ENCODE measurements around the gene SDR42E2. TPM values are rescaled to one million over a fixed set of nuclear protein-coding genes. Genes with fewer than 3 reads are reported as not detected.

SDR42E2 gene
- total and polyA plus RNA-seq, 2 donors (not counting 1 experiment from before 2014, with no cell fraction given), result under 0.01 TPM; not detected in 1

DNA sequence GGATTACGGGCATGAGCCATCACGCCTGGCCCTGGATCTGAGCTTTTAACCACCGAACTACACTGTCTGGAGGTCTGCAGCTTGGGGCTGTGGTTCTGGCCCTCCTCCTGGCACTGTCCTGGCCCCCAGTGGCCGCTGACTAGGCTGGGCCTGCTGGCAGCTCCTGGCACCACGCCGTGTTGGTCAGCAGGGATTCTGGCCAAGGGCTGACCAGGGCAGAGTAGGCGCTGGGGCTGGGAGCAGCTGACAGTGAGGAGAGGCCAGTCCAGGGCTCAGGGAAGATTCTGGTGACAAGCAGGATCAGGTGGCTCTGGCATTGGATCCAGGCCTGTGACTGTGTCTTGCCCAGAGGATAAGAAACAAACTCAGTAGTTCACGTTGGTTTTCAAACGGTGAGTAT, 58.4 kb downstream of the SDR42E2 start:
- Histone ChIP-seq H3K4me1 (ENCODE audit: control insufficient read depth, extremely low read depth, insufficient read depth, low read length) (peaks cover 13% of the 10 kb centered on the region), H3K27me3 (ENCODE audit: control insufficient read depth, insufficient read depth, low read length) (no peaks in the 10 kb centered on the region), H2AFZ (ENCODE audit: low read length) (no peak overlapping the region), H3K9ac (ENCODE audit: insufficient read depth, low read length) (no peak overlapping the region), H3K4me3 (replicated peaks in 1 of 4; ENCODE audit: control extremely low read depth in 1 of 4, insufficient read depth in 1 of 4, low read depth in 3 of 4, low read length in 4 of 4) (no peak overlapping the region), H4K20me1 (ENCODE audit: control insufficient read depth, extremely low read depth, insufficient read depth, low read length) (no peaks in the 10 kb centered on the region), H3K27ac (ENCODE audit: insufficient read depth, low read length) (peak overlapping the region; percentile 34), H3K4me2 (ENCODE audit: extremely low read depth, insufficient read depth, low read length) (no peak overlapping the region), H3K9me3 (ENCODE audit: control insufficient read depth, insufficient read depth, low read depth, low read length) (no peaks in the 10 kb centered on the region), H3K79me2 (ENCODE audit: control insufficient read depth, insufficient read depth, low read length) (no peaks in the 10 kb centered on the region), H3K36me3 (ENCODE audit: control insufficient read depth, insufficient read depth, low read length) (no peaks in the 10 kb centered on the region)
- DNase-seq (ENCODE audit: low read depth in 2 of 2), result no peak
- TF ChIP-seq, protein P1, sequence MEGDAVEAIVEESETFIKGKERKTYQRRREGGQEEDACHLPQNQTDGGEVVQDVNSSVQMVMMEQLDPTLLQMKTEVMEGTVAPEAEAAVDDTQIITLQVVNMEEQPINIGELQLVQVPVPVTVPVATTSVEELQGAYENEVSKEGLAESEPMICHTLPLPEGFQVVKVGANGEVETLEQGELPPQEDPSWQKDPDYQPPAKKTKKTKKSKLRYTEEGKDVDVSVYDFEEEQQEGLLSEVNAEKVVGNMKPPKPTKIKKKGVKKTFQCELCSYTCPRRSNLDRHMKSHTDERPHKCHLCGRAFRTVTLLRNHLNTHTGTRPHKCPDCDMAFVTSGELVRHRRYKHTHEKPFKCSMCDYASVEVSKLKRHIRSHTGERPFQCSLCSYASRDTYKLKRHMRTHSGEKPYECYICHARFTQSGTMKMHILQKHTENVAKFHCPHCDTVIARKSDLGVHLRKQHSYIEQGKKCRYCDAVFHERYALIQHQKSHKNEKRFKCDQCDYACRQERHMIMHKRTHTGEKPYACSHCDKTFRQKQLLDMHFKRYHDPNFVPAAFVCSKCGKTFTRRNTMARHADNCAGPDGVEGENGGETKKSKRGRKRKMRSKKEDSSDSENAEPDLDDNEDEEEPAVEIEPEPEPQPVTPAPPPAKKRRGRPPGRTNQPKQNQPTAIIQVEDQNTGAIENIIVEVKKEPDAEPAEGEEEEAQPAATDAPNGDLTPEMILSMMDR (conservative IDR thresholded peaks at IDR 0.05 in 1 of 2, IDR thresholded peaks at IDR 0.05 in 1 of 2; ENCODE audit: low read depth in 1 of 2, low read length in 2 of 2), result no peak
- TF ChIP-seq EZH2 (IDR thresholded peaks at IDR 0.05; ENCODE audit: low read length, missing control alignments), result no peak

DNA sequence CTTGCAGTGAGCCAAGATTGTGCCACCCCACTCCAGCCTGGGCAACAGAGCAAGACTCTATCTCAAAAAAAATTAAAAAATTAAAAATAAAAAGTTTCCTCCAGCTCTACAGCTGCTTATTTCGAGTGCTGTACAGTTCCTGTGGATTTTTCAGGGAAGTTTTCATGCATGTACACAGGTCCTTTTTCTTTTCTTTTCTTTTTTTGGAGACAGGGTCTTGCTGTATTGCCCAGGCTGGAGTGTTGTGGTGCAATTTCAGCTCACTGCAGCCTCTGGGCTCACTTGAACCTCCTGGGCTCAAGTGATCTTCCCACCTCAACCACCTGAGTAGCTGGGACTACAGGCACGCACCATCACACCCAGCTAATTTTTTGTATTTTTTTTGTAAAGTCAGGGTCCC, 59.7 kb downstream of the SDR42E2 start:
- Histone ChIP-seq H3K27me3 (ENCODE audit: control insufficient read depth, insufficient read depth, low read length) (no peaks in the 10 kb centered on the region), H3K79me2 (ENCODE audit: control insufficient read depth, insufficient read depth, low read length) (no peaks in the 10 kb centered on the region), H3K4me2 (ENCODE audit: extremely low read depth, insufficient read depth, low read length) (no peak overlapping the region), H3K9ac (ENCODE audit: insufficient read depth, low read length) (no peak overlapping the region), H3K9me3 (ENCODE audit: control insufficient read depth, insufficient read depth, low read depth, low read length) (no peaks in the 10 kb centered on the region), H2AFZ (ENCODE audit: low read length) (no peak overlapping the region), H3K4me3 (replicated peaks in 1 of 4; ENCODE audit: control extremely low read depth in 1 of 4, insufficient read depth in 1 of 4, low read depth in 3 of 4, low read length in 4 of 4) (no peak overlapping the region), H4K20me1 (ENCODE audit: control insufficient read depth, extremely low read depth, insufficient read depth, low read length) (no peaks in the 10 kb centered on the region), H3K36me3 (ENCODE audit: control insufficient read depth, insufficient read depth, low read length) (no peaks in the 10 kb centered on the region), H3K27ac (ENCODE audit: insufficient read depth, low read length) (no peak overlapping the region), H3K4me1 (ENCODE audit: control insufficient read depth, extremely low read depth, insufficient read depth, low read length) (peaks cover 10% of the 10 kb centered on the region)
- TF ChIP-seq, protein P1 (conservative IDR thresholded peaks at IDR 0.05 in 1 of 2, IDR thresholded peaks at IDR 0.05 in 1 of 2; ENCODE audit: low read depth in 1 of 2, low read length in 2 of 2), result no peak
- TF ChIP-seq EZH2 (IDR thresholded peaks at IDR 0.05; ENCODE audit: low read length, missing control alignments), result no peak
- no peak for DNase-seq (ENCODE audit: low read depth in 2 of 2)

DNA sequence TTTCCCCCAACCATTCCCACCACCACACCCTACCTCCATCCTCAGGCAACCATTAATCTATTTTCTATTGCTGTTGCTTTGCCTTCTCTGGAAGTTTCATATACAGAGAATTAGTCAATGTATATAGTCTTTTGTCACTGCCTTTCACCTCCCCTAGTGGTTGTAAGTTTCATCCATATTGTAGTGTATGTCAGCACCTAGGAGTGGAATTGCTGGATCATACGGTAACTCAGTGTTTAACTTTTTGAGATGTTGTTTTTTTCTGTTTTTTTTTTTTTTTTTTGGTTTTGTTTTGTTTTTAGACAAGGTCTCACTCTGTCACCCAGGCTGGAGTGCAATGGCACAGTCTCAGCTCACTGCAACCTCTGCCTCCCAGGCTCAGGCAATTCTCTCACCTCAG, 60.7 kb downstream of the SDR42E2 start:
- Histone ChIP-seq H4K20me1 (ENCODE audit: control insufficient read depth, extremely low read depth, insufficient read depth, low read length) (no peaks in the 10 kb centered on the region), H2AFZ (ENCODE audit: low read length) (no peak overlapping the region), H3K9me3 (ENCODE audit: control insufficient read depth, insufficient read depth, low read depth, low read length) (no peaks in the 10 kb centered on the region), H3K4me2 (ENCODE audit: extremely low read depth, insufficient read depth, low read length) (no peak overlapping the region), H3K4me1 (ENCODE audit: control insufficient read depth, extremely low read depth, insufficient read depth, low read length) (peaks cover 10% of the 10 kb centered on the region), H3K27ac (ENCODE audit: insufficient read depth, low read length) (no peak overlapping the region), H3K4me3 (replicated peaks in 1 of 4; ENCODE audit: control extremely low read depth in 1 of 4, insufficient read depth in 1 of 4, low read depth in 3 of 4, low read length in 4 of 4) (no peak overlapping the region), H3K27me3 (ENCODE audit: control insufficient read depth, insufficient read depth, low read length) (no peaks in the 10 kb centered on the region), H3K36me3 (ENCODE audit: control insufficient read depth, insufficient read depth, low read length) (no peaks in the 10 kb centered on the region), H3K79me2 (ENCODE audit: control insufficient read depth, insufficient read depth, low read length) (no peaks in the 10 kb centered on the region), H3K9ac (ENCODE audit: insufficient read depth, low read length) (no peak overlapping the region)
- DNase-seq (ENCODE audit: low read depth in 2 of 2), result no peak
- no peak for TF ChIP-seq EZH2 (IDR thresholded peaks at IDR 0.05; ENCODE audit: low read length, missing control alignments)
- TF ChIP-seq, protein P1 (conservative IDR thresholded peaks at IDR 0.05 in 1 of 2, IDR thresholded peaks at IDR 0.05 in 1 of 2; ENCODE audit: low read depth in 1 of 2, low read length in 2 of 2), result no peak

Data from fibroblast of lung (primary cell).